Stimulated activated CD8-positive, alpha-beta memory T cell treated with anti-CD3 and anti-CD28 coated beads, Interleukin-2, amount 100 ng/mL, for 48 hours (primary cell): ENCODE results near the gene FOXI1.

Source experiments
- DNase-seq, 2 donors: peaks; one replicate each; pipeline ENCODE4 v3.0.0-alpha.2; 2020; ENCODE audit warnings: low read depth in 2 of 2

The FOXI1 gene

DNA sequence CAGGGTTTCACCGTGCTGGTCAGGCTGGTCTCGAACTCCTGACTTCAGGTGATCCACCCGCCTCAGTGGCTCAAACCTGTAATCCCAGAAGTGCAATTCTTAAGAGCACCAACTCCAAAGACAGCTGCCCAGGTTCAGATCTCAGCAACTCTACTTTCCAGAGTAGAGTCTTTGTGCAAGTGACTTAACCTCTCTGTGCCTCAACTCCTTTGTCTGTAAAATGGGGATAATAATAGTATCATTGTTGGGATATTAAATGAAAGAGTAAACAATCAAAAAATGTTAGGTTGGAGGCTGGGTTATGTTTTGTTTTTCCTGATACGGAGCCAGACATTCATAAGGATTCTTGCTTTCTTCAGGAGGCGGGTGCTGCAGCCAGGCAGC is 45.0 kb downstream of the FOXI1 start:
- DNase-seq, result no peak

GRCh38 chr5:170151097-170151831 is 45.6 kb downstream of the FOXI1 start:
- DNase-seq, result no peak

- no peak for DNase-seq
Measured at GRCh38 chr5:170152767-170153166, 47.1 kb downstream of the FOXI1 start.

- DNase-seq, result no peak
Measured at GRCh38 chr5:170154297-170154696, 48.6 kb downstream of the FOXI1 start.

DNA sequence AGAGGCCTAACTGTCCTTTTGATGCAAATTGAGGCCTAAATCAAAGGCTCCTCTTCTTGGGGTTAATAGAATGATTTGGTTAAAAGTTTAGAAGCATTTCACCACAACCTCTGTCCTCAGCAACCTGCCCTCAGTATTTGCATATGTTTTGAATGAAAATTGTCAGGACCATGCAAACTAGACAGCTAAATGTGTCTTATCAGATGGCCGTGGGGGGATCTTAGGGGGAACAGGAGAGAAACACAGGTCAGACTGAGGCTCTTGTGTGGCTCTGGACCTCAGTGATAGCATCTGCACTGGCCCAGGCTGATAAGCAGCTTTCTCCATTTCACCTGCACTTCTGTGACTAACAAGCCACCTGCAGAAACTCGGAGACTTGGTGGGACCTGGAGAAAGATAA is 49.0 kb downstream of the FOXI1 start:
- DNase-seq, result no peak

DNA sequence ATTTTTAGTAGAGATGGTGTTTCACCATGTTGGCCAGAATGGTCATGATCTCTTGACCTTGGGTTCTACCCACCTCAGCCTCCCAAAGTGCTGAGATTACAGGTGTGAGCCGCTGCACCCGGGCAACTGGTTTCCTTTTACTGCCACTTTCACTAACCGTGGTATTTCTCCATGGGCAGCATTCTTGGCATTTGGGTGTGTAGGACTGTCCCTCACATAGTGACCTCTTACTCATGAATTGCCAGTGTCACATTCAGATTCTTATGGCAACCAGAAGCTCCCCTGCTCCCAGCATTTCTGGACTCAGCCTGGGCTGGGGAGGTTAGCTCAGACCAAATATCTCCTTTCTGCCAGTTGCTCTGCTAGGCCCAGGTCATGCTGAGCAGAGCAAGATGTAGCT is 50.1 kb downstream of the FOXI1 start:
- no peak for DNase-seq

- DNase-seq, result no peak
Measured at GRCh38 chr5:170159101-170159698, 53.5 kb downstream of the FOXI1 start.
